ENCODE measurements around the gene ERC2.

DNA sequence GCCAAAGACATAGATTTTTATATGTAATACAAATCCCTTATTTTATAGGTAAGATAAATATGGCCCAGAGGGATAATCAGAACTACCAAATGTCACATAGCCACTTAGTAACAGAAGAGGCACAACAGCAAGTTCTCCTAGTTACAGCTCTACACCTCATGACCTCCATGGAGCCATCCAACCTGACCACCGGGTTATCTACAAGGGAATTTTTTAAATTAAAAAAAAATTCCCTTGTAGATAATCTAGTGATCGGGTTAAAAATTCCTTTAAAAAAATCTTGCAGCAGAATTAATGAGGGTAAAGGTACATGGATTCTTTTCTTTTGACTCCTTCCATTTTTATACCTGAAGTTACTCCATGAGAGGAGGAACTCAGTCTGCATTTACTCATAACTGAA, 615.9 kb downstream of the ERC2 start:
- TF ChIP-seq CTCF (conservative IDR thresholded peaks at IDR 0.05 in 1 of 2, IDR thresholded peaks at IDR 0.05 in 1 of 2; ENCODE audit: extremely low read depth in 1 of 2, insufficient read depth in 1 of 2, low read depth in 1 of 2, low read length in 2 of 2), result no peak
- no peak for TF ChIP-seq EZH2 (IDR thresholded peaks at IDR 0.05; ENCODE audit: borderline replicate concordance, low read length)

Measured in mammary epithelial cell (primary cell).